K562 (cell line): ENCODE results near the gene NUTF2. TPM values are rescaled to one million over a fixed set of nuclear protein-coding genes. Genes with fewer than 3 reads are reported as not detected.

Experiments
- ATF1 ChIP-seq, 2 experiments: fragments of 450-650 bp in 1 of 2; IDR thresholded peaks; 2 replicates each; pipeline ENCODE4 v1.6.1; 2016; ENCODE audit warnings: missing compliant biosample characterization in 1 of 2, missing genetic modification characterization in 1 of 2
- CBX1 ChIP-seq: sonication (generic); IDR thresholded peaks from 2 replicates; pipeline ENCODE4 v1.6.1; 2016; ENCODE audit warnings: antibody characterized with exemption, low read depth, mild to moderate bottlenecking
- CBX5 ChIP-seq: IDR thresholded peaks from 2 replicates; pipeline ENCODE4 v1.6.1; 2014; ENCODE audit warnings: low read depth, borderline replicate concordance
- FOXA1 ChIP-seq: fragments of 450-650 bp; IDR thresholded peaks from 2 replicates; pipeline ENCODE4 v1.6.1; 2016; ENCODE audit warnings: mild to moderate bottlenecking, borderline replicate concordance
- FOXJ3 ChIP-seq: sonication (generic); formaldehyde crosslinking; IDR thresholded peaks from 2 replicates; pipeline ENCODE4 v1.4.0; 2020; ENCODE audit warnings: mild to moderate bottlenecking, missing genetic modification reagents
- FOXO4 ChIP-seq: fragments of 450-650 bp; formaldehyde crosslinking; IDR thresholded peaks from 2 replicates; pipeline ENCODE4 v1.4.0; 2020; ENCODE audit warnings: mild to moderate bottlenecking, moderate library complexity
- KLF16 ChIP-seq: IDR thresholded peaks from 2 replicates; pipeline ENCODE4 v1.6.1; 2016; ENCODE audit warnings: antibody characterized with exemption
- MAFG ChIP-seq: fragments of 450-650 bp; conservative IDR thresholded peaks from 2 replicates; pipeline ENCODE4 v1.6.1; 2016; ENCODE audit warnings: missing genetic modification characterization, missing compliant biosample characterization
- NFE2L1 ChIP-seq: fragments of 450-650 bp; IDR thresholded peaks from 2 replicates; pipeline ENCODE4 v1.6.1; 2016; ENCODE audit warnings: missing genetic modification characterization, low read depth, mild to moderate bottlenecking, missing compliant biosample characterization, moderate library complexity, borderline replicate concordance
- NONO ChIP-seq, 2 experiments: fragments of 200-400 bp in 1 of 2; fragments of 450-650 bp in 1 of 2; formaldehyde crosslinking in 1 of 2; IDR thresholded peaks; 2 replicates each; pipeline ENCODE4 v1.6.1; 2017; ENCODE audit warnings: low read depth in 2 of 2, mild to moderate bottlenecking in 2 of 2, moderate library complexity in 2 of 2, low read length in 1 of 2
- NR3C1 ChIP-seq: sonication (generic); formaldehyde crosslinking; IDR thresholded peaks from 2 replicates; pipeline ENCODE4 v1.8.1; 2022; ENCODE audit warnings: missing genetic modification reagents
- RFX7 ChIP-seq: fragments of 250-450 bp; sonication (Bioruptor Pico); IDR thresholded peaks from 2 replicates; pipeline ENCODE4 v1.5.1; 2021; ENCODE audit warnings: mild to moderate bottlenecking
- SMARCA5 ChIP-seq: fragments of 450-650 bp; IDR thresholded peaks from 2 replicates; pipeline ENCODE4 v1.6.1; 2016
- TAF1 ChIP-seq: IDR thresholded peaks from 2 replicates; pipeline ENCODE4 v1.6.1; 2011; ENCODE audit warnings: mild to moderate bottlenecking, low read length, moderate library complexity; ENCODE audit not compliant: insufficient read depth, control insufficient read depth, severe bottlenecking; ENCODE audit errors: extremely low read depth
- ZFPM2 ChIP-seq: fragments of 250-450 bp; sonication (Bioruptor Pico); IDR thresholded peaks from 2 replicates; pipeline ENCODE4 v1.5.1; 2022; ENCODE audit warnings: mild to moderate bottlenecking
- ZNF175 ChIP-seq: fragments of 200-800 bp; sonication (Bioruptor generic); IDR thresholded peaks from 2 replicates; pipeline ENCODE4 v1.6.1; 2016; ENCODE audit warnings: low read depth, mild to moderate bottlenecking, missing genetic modification characterization, missing compliant biosample characterization
- ZNF274 ChIP-seq: IDR thresholded peaks from 2 replicates; pipeline ENCODE4 v1.6.1; 2011; ENCODE audit warnings: low read depth, mild to moderate bottlenecking, low read length, moderate library complexity, borderline replicate concordance
- ZNF354B ChIP-seq: fragments of 250-450 bp; sonication (Bioruptor Pico); IDR thresholded peaks from 2 replicates; pipeline ENCODE4 v1.4.0; 2020
- ZSCAN29 ChIP-seq: fragments of 450-650 bp; IDR thresholded peaks from 2 replicates; pipeline ENCODE4 v1.6.1; 2017
- polyA plus RNA-seq, 8 experiments: library from polyadenylated mRNA; depleted of rRNA in 4 of 8; stranded (reverse) in 5 of 8; unstranded in 3 of 8; fragments of >200 nt; fragmentation: Nextera tagmentation in 2 of 8; fragmentation: Illumina TruSeq in 1 of 8; extraction: Ambion mirVana in 2 of 8; extraction: Trizol in 1 of 8; gene quantifications; 2 replicates each; pipeline versions ENCODE4 v1.2.1 to v1.2.3, GENCODE V29; 2011 to 2014; ENCODE audit warnings: inconsistent platforms in 1 of 8, missing spikeins in 1 of 8
- total RNA-seq, 7 experiments: library from RNA; depleted of rRNA in 6 of 7; stranded (reverse); fragments of >200 nt in 6 of 7; fragmentation: Illumina TruSeq in 2 of 7; extraction: Trizol in 2 of 7; gene quantifications; 2 replicates each; pipeline versions ENCODE4 v1.2.1 to v1.2.3, GENCODE V29; 2011 to 2021; ENCODE audit warnings: low replicate concordance in 1 of 7
- TF ChIP-seq, protein P1 (sequence below): fragments of 250-450 bp; sonication (Bioruptor Pico); IDR thresholded peaks from 2 replicates; pipeline ENCODE4 v1.9.0; 2021; ENCODE audit warnings: mild to moderate bottlenecking, inconsistent platforms
- TF ChIP-seq, protein P2 (sequence below): fragments of 450-650 bp; formaldehyde crosslinking; IDR thresholded peaks from 2 replicates; pipeline ENCODE4 v1.4.0; 2020; ENCODE audit warnings: mild to moderate bottlenecking, moderate library complexity

NUTF2 gene
- total and polyA plus RNA-seq, 9 of the 15 experiments (the other 6 are each of a cell fraction or from before 2014, with no cell fraction given): 106 to 248 (median 147) TPM

DNA sequence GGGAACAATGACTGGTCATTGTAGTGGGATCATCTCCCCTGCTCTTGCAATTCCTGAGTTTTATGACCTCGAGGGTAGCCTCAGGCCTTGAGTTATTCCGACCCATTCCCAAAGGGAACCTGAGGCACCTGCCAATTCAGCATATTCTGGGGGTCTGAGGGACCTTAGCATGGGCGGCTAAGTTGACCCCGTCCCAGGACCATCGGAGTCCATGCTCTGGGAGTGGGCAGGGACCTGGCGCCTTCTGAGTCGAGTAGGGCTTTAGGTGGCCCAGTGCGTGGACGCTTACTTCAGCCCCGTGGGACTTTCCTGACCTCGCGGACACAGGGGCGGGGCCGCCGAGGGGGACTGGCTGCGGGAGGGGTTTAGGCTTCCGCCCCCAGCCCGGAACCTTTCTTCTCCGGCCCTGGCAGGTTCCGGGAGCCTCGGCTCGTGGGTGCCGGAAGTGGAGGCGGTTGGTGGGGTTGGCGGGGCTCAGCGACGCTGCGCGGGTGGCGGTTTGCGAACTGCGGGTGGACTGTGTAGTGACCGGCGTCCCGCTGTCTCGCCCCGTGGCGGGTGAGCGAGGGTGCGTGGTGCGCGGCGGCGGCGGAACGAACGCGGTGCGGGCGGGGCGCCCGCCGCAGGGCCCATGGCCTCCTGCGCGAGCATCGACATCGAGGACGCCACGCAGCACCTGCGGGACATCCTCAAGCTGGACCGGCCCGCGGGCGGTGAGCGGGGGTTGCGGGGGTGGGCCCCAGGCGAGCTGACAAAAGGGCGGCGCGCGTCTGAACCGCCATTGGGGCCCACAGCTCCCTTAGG lies 26.1 kb downstream of the NUTF2 start, which contains the start of gene EDC4 (continued):
- TF ChIP-seq RFX7 (CRISPR knock-in tag) (0 out of 2 replicates have a peak, but pooled peaks have one; percentile 69), ATF1 (CRISPR knock-in tag; IDR thresholded peaks at IDR 0.05) (no peak), ATF1 (tag; IDR thresholded peaks at IDR 0.05) (peak; percentile 71), NR3C1 (CRISPR knock-in tag) (no peak), TAF1 (peak; percentile 86), NFE2L1 (no peak), ZNF175 (CRISPR knock-in tag) (no peak), ZNF274 (no peak), SMARCA5 (no peak), KLF16 (no peak), FOXJ3 (no peak), FOXA1 (no peak), NONO (IDR thresholded peaks at IDR 0.05; ENCODE audit: low read depth in 2 of 2, low read length in 1 of 2) (no peak; a peak in 1 of 4 replicates), MAFG (tag) (peak; percentile 47; the same call in 1 of the 2 replicates), ZFPM2 (no peak), ZSCAN29 (no peak), FOXO4 (no peak), ZNF354B (CRISPR knock-in tag) (no peak), CBX1 (peak; percentile 67; the same call in 1 of the 2 replicates), CBX5 (no peak)
- TF ChIP-seq, protein P1, sequence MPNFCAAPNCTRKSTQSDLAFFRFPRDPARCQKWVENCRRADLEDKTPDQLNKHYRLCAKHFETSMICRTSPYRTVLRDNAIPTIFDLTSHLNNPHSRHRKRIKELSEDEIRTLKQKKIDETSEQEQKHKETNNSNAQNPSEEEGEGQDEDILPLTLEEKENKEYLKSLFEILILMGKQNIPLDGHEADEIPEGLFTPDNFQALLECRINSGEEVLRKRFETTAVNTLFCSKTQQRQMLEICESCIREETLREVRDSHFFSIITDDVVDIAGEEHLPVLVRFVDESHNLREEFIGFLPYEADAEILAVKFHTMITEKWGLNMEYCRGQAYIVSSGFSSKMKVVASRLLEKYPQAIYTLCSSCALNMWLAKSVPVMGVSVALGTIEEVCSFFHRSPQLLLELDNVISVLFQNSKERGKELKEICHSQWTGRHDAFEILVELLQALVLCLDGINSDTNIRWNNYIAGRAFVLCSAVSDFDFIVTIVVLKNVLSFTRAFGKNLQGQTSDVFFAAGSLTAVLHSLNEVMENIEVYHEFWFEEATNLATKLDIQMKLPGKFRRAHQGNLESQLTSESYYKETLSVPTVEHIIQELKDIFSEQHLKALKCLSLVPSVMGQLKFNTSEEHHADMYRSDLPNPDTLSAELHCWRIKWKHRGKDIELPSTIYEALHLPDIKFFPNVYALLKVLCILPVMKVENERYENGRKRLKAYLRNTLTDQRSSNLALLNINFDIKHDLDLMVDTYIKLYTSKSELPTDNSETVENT (CRISPR knock-in tag): 0 out of 2 replicates have a peak, but pooled peaks have one; percentile 34
- TF ChIP-seq, protein P2, sequence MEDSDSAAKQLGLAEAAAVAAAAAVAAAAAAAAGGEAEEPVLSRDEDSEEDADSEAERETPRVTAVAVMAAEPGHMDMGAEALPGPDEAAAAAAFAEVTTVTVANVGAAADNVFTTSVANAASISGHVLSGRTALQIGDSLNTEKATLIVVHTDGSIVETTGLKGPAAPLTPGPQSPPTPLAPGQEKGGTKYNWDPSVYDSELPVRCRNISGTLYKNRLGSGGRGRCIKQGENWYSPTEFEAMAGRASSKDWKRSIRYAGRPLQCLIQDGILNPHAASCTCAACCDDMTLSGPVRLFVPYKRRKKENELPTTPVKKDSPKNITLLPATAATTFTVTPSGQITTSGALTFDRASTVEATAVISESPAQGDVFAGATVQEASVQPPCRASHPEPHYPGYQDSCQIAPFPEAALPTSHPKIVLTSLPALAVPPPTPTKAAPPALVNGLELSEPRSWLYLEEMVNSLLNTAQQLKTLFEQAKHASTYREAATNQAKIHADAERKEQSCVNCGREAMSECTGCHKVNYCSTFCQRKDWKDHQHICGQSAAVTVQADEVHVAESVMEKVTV: peak; percentile 55
